H1 (cell line): ENCODE measurements around the gene CROCC2. TPM values are rescaled to one million over a fixed set of nuclear protein-coding genes. Genes with fewer than 3 reads are reported as not detected.

ENCODE experiments used
- CEBPB ChIP-seq: IDR thresholded peaks from 2 replicates; pipeline ENCODE4 v1.6.1; 2012; ENCODE audit warnings: low read depth, low read length
- RAD21 ChIP-seq, 2 experiments: IDR thresholded peaks in 1 of 2; conservative IDR thresholded peaks in 1 of 2; 2 replicates each; pipeline ENCODE4 v1.6.1; 2011; ENCODE audit warnings: low read depth in 2 of 2, low read length in 2 of 2, improper control_type of control experiment in 1 of 2, inconsistent platforms in 1 of 2, mild to moderate bottlenecking in 1 of 2, moderate library complexity in 1 of 2
- polyA plus RNA-seq, 7 experiments: library from polyadenylated mRNA; depleted of rRNA in 3 of 7; stranded (reverse) in 5 of 7; unstranded in 2 of 7; fragments of >200 nt in 5 of 7; fragments of 200-250 nt in 2 of 7; gene quantifications; 1 replicate in 5 of 7; 2 replicates in 1 of 7; 4 replicates in 1 of 7; pipeline versions ENCODE4 v1.2.1 to v1.2.3, GENCODE V29; 2011 to 2013; ENCODE audit warnings: missing spikeins in 2 of 7, mixed read lengths in 2 of 7
- total RNA-seq: library from RNA; stranded (reverse); fragmentation: NEBNext Ultra II Directional; extraction: Animal tissue kit (Norgen Biotek cat#: 25700); gene quantifications from 2 replicates; pipeline ENCODE4 v1.2.1, GENCODE V29; 2021

The CROCC2 gene
- total and polyA plus RNA-seq, 2 of the 8 experiments (the other 6 are each of a cell fraction or from before 2014, with no cell fraction given), result not detected

DNA sequence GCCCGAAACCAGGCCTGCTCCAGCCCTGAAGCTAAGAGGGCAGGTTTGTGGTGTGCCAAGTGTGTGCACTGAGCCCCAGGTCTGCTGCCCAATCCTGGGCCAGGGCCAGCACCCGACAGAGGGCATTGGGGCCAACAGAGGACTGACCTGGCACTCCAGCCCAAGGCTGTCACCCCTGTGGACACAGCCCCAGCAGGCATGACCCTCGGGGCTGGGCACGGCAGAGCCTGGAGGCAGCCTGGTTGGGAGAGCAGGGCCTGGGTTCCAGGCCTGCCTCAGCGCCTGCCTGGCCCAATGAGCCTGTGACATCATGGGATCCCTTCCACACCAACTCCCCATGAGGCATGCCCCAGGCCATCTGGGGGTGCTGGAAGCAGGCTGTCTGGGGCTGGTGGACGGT lies 81.5 kb downstream of the CROCC2 start (continued):
- no peak for TF ChIP-seq RAD21 (IDR thresholded peaks at IDR 0.05 in 1 of 2, conservative IDR thresholded peaks at IDR 0.05 in 1 of 2; ENCODE audit: low read depth in 2 of 2, low read length in 2 of 2)
- no peak for TF ChIP-seq CEBPB
